T-helper 9 cell (primary cell): Measurements from ENCODE around the gene CENPO.
"Not testable (repeated sequence)": the region's sequence is repeated elsewhere in the genome, so short reads cannot be mapped to it uniquely, and the experiment has no call there.

ENCODE experiments used
- DNase-seq: peaks from one replicate; pipeline ENCODE4 v3.0.0-alpha.2; 2020

The CENPO gene

GRCh38 chr2:24791452-24791851 lies 1.8 kb upstream of the CENPO start:
- DNase-seq: no peak

GRCh38 chr2:24792542-24792873 lies 717 bp upstream of the CENPO start:
- no peak for DNase-seq

GRCh38 chr2:24793761-24794435 lies 673 bp downstream of the CENPO start:
- DNase-seq: no peak

GRCh38 chr2:24797644-24798043 lies 4.4 kb downstream of the CENPO start:
- DNase-seq: no peak

GRCh38 chr2:24800487-24800886 lies 7.3 kb downstream of the CENPO start:
- DNase-seq: not testable (repeated sequence)

GRCh38 chr2:24805811-24806660 lies 12.8 kb downstream of the CENPO start:
- not testable (repeated sequence) for DNase-seq

- no peak for DNase-seq
Observed at GRCh38 chr2:24806661-24807036, 13.4 kb downstream of the CENPO start.

- DNase-seq: no peak
Observed at GRCh38 chr2:24809316-24810007, 16.2 kb downstream of the CENPO start.

GRCh38 chr2:24813691-24814137 lies 20.5 kb downstream of the CENPO start:
- no peak for DNase-seq

GRCh38 chr2:24814516-24814915 lies 21.3 kb downstream of the CENPO start:
- DNase-seq: no peak

- no peak for DNase-seq
Observed at GRCh38 chr2:24815171-24815570, 21.9 kb downstream of the CENPO start.

GRCh38 chr2:24816404-24816803 lies 23.2 kb downstream of the CENPO start:
- no peak for DNase-seq

GRCh38 chr2:24816884-24817283 lies 23.7 kb downstream of the CENPO start:
- DNase-seq: no peak

GRCh38 chr2:24818721-24819167 lies 25.5 kb downstream of the CENPO start:
- no peak for DNase-seq

- no peak for DNase-seq
Observed at GRCh38 chr2:24819442-24820174, 26.4 kb downstream of the CENPO start.

- no peak for DNase-seq
Observed at GRCh38 chr2:24820175-24820513, 26.9 kb downstream of the CENPO start.

- DNase-seq: no peak
Observed at GRCh38 chr2:24820598-24821432, 27.6 kb downstream of the CENPO start.

- no peak for DNase-seq
Observed at GRCh38 chr2:24821433-24821891, 28.2 kb downstream of the CENPO start.

GRCh38 chr2:24822049-24822706 lies 29.0 kb downstream of the CENPO start:
- no peak for DNase-seq

- no peak for DNase-seq
Observed at GRCh38 chr2:24824071-24824588, 30.9 kb downstream of the CENPO start.
